OCI-LY7 (cell line): Measurements from ENCODE around the gene PDPN. TPM values are rescaled to one million over a fixed set of nuclear protein-coding genes. Genes with fewer than 3 reads are reported as not detected.

Source experiments
- BruUV-seq: library from RNA; stranded (reverse); fragments of 400-500 nt; replicated peaks from 2 replicates; lab custom pipeline; 2021; lab: Mats Ljungman, UMichigan
- CTCF ChIA-PET: fragments of 300-600 bp; sonication (Branson Sonifier 250); formaldehyde crosslinking; loops from one replicate; lab custom pipeline; 2022; ENCODE audit warnings: antibody characterized with exemption; ENCODE audit not compliant: unreplicated experiment; lab: Charles Lee
- POLR2A ChIA-PET: fragments of 300-600 bp; sonication (Branson Sonifier 250); formaldehyde crosslinking; loops from one replicate; lab custom pipeline; 2022; ENCODE audit warnings: antibody characterized with exemption; lab: Charles Lee
- DNase-seq: peaks from one replicate; pipeline ENCODE4 v3.0.0-alpha.2; 2015; ENCODE audit warnings: low spot score
- H2AFZ ChIP-seq: fragments of 200-600 bp; sonication (generic), shearing (Covaris generic); 2 replicates; pipeline ENCODE4 v1.6.1; 2014; ENCODE audit warnings: mild to moderate bottlenecking, antibody characterized with exemption, low read length, moderate library complexity
- H3K27ac ChIP-seq: fragments of 200-600 bp; sonication (generic); 2 replicates; pipeline ENCODE4 v1.5.1; 2014; ENCODE audit warnings: mixed run types, low read depth, mild to moderate bottlenecking, moderate library complexity, low read length, inconsistent platforms; ENCODE audit not compliant: poor library complexity, severe bottlenecking
- H3K36me3 ChIP-seq: fragments of 200-600 bp; sonication (generic); 2 replicates; pipeline ENCODE4 v1.6.1; 2014; ENCODE audit warnings: mild to moderate bottlenecking, antibody characterized with exemption, low read length, moderate library complexity, mixed read lengths; ENCODE audit not compliant: insufficient read depth
- H3K4me1 ChIP-seq: fragments of 200-600 bp; sonication (generic); 2 replicates; pipeline ENCODE4 v1.5.1; 2014; ENCODE audit warnings: mild to moderate bottlenecking, low read length; ENCODE audit not compliant: insufficient read depth, poor library complexity, severe bottlenecking
- H3K4me2 ChIP-seq: fragments of 200-600 bp; sonication (generic); 2 replicates; pipeline ENCODE4 v1.6.1; 2014; ENCODE audit warnings: mild to moderate bottlenecking, low read length
- H3K4me3 ChIP-seq: fragments of 200-600 bp; sonication (generic); 2 replicates; pipeline ENCODE4 v1.5.1; 2014; ENCODE audit warnings: mild to moderate bottlenecking, low read depth, low read length; ENCODE audit not compliant: poor library complexity, severe bottlenecking
- H3K79me2 ChIP-seq: fragments of 200-600 bp; sonication (generic); 2 replicates; pipeline ENCODE4 v1.6.1; 2016; ENCODE audit warnings: low read depth, mild to moderate bottlenecking, low read length, moderate library complexity, mixed read lengths; ENCODE audit not compliant: insufficient read depth
- H3K9me2 ChIP-seq: fragments of 200-600 bp; sonication (generic); 2 replicates; pipeline ENCODE4 v1.6.1; 2016; ENCODE audit warnings: mild to moderate bottlenecking, low read length, mixed read lengths; ENCODE audit not compliant: insufficient read depth
- H3K9me3 ChIP-seq: fragments of 200-600 bp; sonication (generic); 2 replicates; pipeline ENCODE4 v1.6.1; 2014; ENCODE audit warnings: mild to moderate bottlenecking, mixed run types, low read length, mixed read lengths
- H4K20me1 ChIP-seq: fragments of 200-600 bp; sonication (generic); 2 replicates; pipeline ENCODE4 v1.6.1; 2014; ENCODE audit warnings: mild to moderate bottlenecking, antibody characterized with exemption, low read length, moderate library complexity, mixed read lengths; ENCODE audit not compliant: insufficient read depth
- CTCF ChIP-seq: fragments of 200-600 bp; sonication (generic); conservative IDR thresholded peaks from 2 replicates; pipeline ENCODE4 v1.5.1; 2014; ENCODE audit warnings: mild to moderate bottlenecking, antibody characterized with exemption, low read length, moderate library complexity, mixed read lengths
- EZH2phosphoT487 ChIP-seq: fragments of 200-600 bp; sonication (generic); IDR thresholded peaks from 2 replicates; pipeline ENCODE4 v1.6.1; 2018; ENCODE audit warnings: low read depth, borderline replicate concordance, mild to moderate bottlenecking, mixed run types, antibody characterized with exemption, low read length, moderate library complexity, mixed read lengths
- intact Hi-C: fragments of 100-400 bp; cut with micrococcal nuclease; formaldehyde crosslinking; loops from one replicate; pipeline ENCODE4 v1.10.0; 2022; ENCODE audit not compliant: unreplicated experiment
- total RNA-seq, 2 experiments: library from RNA; depleted of rRNA in 1 of 2; stranded (reverse); fragments of >200 nt in 1 of 2; shearing (Covaris generic) in 1 of 2; gene quantifications; 2 replicates each; pipeline ENCODE4 v1.2.3, GENCODE V29; 2014 to 2022

PDPN gene
- total RNA-seq, 2 experiments from 2014 or later = not detected

- Histone ChIP-seq H4K20me1 (no peaks in the 10 kb centered on the region), H3K4me2 (no peak overlapping the region), H3K4me3 (no peak overlapping the region), H3K9me3 (no peaks in the 10 kb centered on the region), H3K27ac (no peak overlapping the region), H3K36me3 (no peaks in the 10 kb centered on the region), H2AFZ (no peak overlapping the region), H3K79me2 (no peaks in the 10 kb centered on the region), H3K4me1 (no peaks in the 10 kb centered on the region), H3K9me2 (no peaks in the 10 kb centered on the region)
- CTCF ChIA-PET = no interaction called here
- POLR2A ChIA-PET = no interaction called here
- intact Hi-C loops = no loop called here
- no peak for DNase-seq
- TF ChIP-seq EZH2phosphoT487 (no peak), CTCF (no peak)
- BruUV-seq = no TSS peak
Observed at GRCh38 chr1:13623021-13623637, 39.5 kb downstream of the PDPN start.

- Histone ChIP-seq H3K4me2 (no peak overlapping the region), H4K20me1 (no peaks in the 10 kb centered on the region), H3K4me1 (no peaks in the 10 kb centered on the region), H3K79me2 (no peaks in the 10 kb centered on the region), H3K9me3 (no peaks in the 10 kb centered on the region), H2AFZ (no peak overlapping the region), H3K36me3 (no peaks in the 10 kb centered on the region), H3K27ac (no peak overlapping the region), H3K9me2 (no peaks in the 10 kb centered on the region), H3K4me3 (no peak overlapping the region)
- intact Hi-C loops = no loop called here
- no TSS peak for BruUV-seq
- DNase-seq = no peak
- ChIA-PET POLR2A (no interaction called here), CTCF (no interaction called here)
- TF ChIP-seq EZH2phosphoT487 = no peak
- TF ChIP-seq CTCF = no peak
Observed at GRCh38 chr1:13624526-13624925, 40.9 kb downstream of the PDPN start.

- H3K4me1 ChIP-seq = no peaks in the 10 kb centered on the region
- H2AFZ ChIP-seq = no peak overlapping the region
- no peak for DNase-seq
- BruUV-seq = no TSS peak
- POLR2A ChIA-PET = interaction anchor here (0.6 kb wide), 2 partner anchors 10 to 33 kb away, joined by 3 to 5 read pairs; no protein-coding TSS in a partner anchor
- H3K4me3 ChIP-seq = no peak overlapping the region
- no peaks in the 10 kb centered on the region for H3K79me2 ChIP-seq
- H3K9me3 ChIP-seq = no peaks in the 10 kb centered on the region
- CTCF ChIA-PET = no interaction called here
- no peaks in the 10 kb centered on the region for H3K9me2 ChIP-seq
- TF ChIP-seq CTCF = no peak
- TF ChIP-seq EZH2phosphoT487 = no peak
- intact Hi-C loops = no loop called here
- no peaks in the 10 kb centered on the region for H3K36me3 ChIP-seq
- H3K4me2 ChIP-seq = no peak overlapping the region
- no peaks in the 10 kb centered on the region for H4K20me1 ChIP-seq
- H3K27ac ChIP-seq = no peak overlapping the region
Observed at GRCh38 chr1:13627127-13627526, 43.5 kb downstream of the PDPN start.
